ENCODE measurements around the gene TIMM13. TPM values are rescaled to one million over a fixed set of nuclear protein-coding genes. Genes with fewer than 3 reads are reported as not detected.
A peak's percentile ranks its signal among the peaks of the same experiment; 100 is the strongest.

The TIMM13 gene
- total and polyA plus RNA-seq, 9 of the 15 experiments (the other 6 are each of a cell fraction or from before 2014, with no cell fraction given), result 17.6 to 215 (median 71.8) TPM

GRCh38 chr19:2475018-2475701 lies 47.8 kb upstream of the TIMM13 start (continued):
- TF ChIP-seq ZNF766 (CRISPR knock-in tag; conservative IDR thresholded peaks at IDR 0.05), result no peak
- no peak for TF ChIP-seq HNRNPLL (IDR thresholded peaks at IDR 0.05; ENCODE audit: low read depth, low read length, poor library complexity, severe bottlenecking)
- TF ChIP-seq NBN (IDR thresholded peaks at IDR 0.05; ENCODE audit: low read depth), result no peak
- no peak for TF ChIP-seq ZNF232 (CRISPR knock-in tag; IDR thresholded peaks at IDR 0.05)
- no peak for TF ChIP-seq PRDM10 (IDR thresholded peaks at IDR 0.05; ENCODE audit: partially characterized antibody)
- no peak for TF ChIP-seq ZBTB12 (CRISPR knock-in tag; IDR thresholded peaks at IDR 0.05)
- no peak for TF ChIP-seq ZNF143 (CRISPR knock-in tag; IDR thresholded peaks at IDR 0.05)
- TF ChIP-seq ZBTB40 (IDR thresholded peaks at IDR 0.05), result no peak
- TF ChIP-seq ZBTB40 (CRISPR knock-in tag; IDR thresholded peaks at IDR 0.05), result no peak
- TF ChIP-seq ZNF431 (CRISPR knock-in tag; IDR thresholded peaks at IDR 0.05), result peak; percentile 42; the same call in 1 of the 2 replicates
- 0 out of 2 replicates have a peak, but pooled peaks have one; percentile 15 for TF ChIP-seq SMAD4 (CRISPR knock-in tag; conservative IDR thresholded peaks at IDR 0.05)
- TF ChIP-seq IRF9 (tag; IDR thresholded peaks at IDR 0.05), result no peak

All from K562 (cell line).